Gastroesophageal sphincter (tissue), 4 donors: ENCODE results near the gene RINT1. TPM values are rescaled to one million over a fixed set of nuclear protein-coding genes. Genes with fewer than 3 reads are reported as not detected.
A peak's percentile ranks its signal among the peaks of the same experiment; 100 is the strongest.

Experiments
- ATAC-seq: fragments of 150-250 bp; one replicate; pipeline ENCODE4 v1.9.1; 2016; ENCODE audit warnings: mild to moderate bottlenecking, moderate library complexity
- H3K27ac ChIP-seq, 4 donors: fragments of 200-600 bp; sonication (generic) in 3 of 4; 1 replicate in 3 of 4; 2 replicates in 1 of 4; pipeline ENCODE4 v1.5.1; 2016 to 2019
- H3K27me3 ChIP-seq: fragments of 200-600 bp; sonication (generic); one replicate; pipeline ENCODE4 v1.5.1; 2019
- H3K36me3 ChIP-seq, 2 donors: fragments of 200-600 bp; sonication (generic); one replicate each; pipeline ENCODE4 v1.5.1; 2019; ENCODE audit warnings: control low read depth in 1 of 2
- H3K4me1 ChIP-seq, 3 donors: fragments of 200-600 bp; sonication (generic); 1 replicate in 2 of 3; 2 replicates in 1 of 3; pipeline ENCODE4 v1.5.1; 2016 to 2019; ENCODE audit warnings: control low read depth in 2 of 3
- H3K4me3 ChIP-seq, 2 donors: fragments of 200-600 bp; sonication (generic); one replicate each; pipeline ENCODE4 v1.5.1; 2019; ENCODE audit warnings: mild to moderate bottlenecking in 1 of 2, moderate library complexity in 1 of 2
- H3K9me3 ChIP-seq, 3 donors: fragments of 200-600 bp; sonication (generic); one replicate each; pipeline ENCODE4 v1.5.1; 2017 to 2019; ENCODE audit warnings: control low read depth in 2 of 3
- EP300 ChIP-seq: sonication (generic); formaldehyde crosslinking; IDR thresholded peaks from one replicate; pipeline ENCODE4 v1.6.1; 2017; ENCODE audit warnings: antibody characterized with exemption, mild to moderate bottlenecking
- POLR2A ChIP-seq, 2 donors: fragments of 450-650 bp; IDR thresholded peaks; one replicate each; pipeline ENCODE4 v1.6.1; 2017; ENCODE audit warnings: antibody characterized with exemption in 2 of 2, mild to moderate bottlenecking in 2 of 2, moderate library complexity in 1 of 2
- POLR2AphosphoS5 ChIP-seq: sonication (generic); formaldehyde crosslinking; IDR thresholded peaks from one replicate; pipeline ENCODE4 v1.6.1; 2017; ENCODE audit warnings: antibody characterized with exemption
- WGBS, 2 donors: methylation state at CpG; one replicate each; pipeline ENCODE4 v1.1.5; 2018; ENCODE audit warnings: low coverage in 1 of 2; 5-methylcytosine and 5-hydroxymethylcytosine counted together
- total RNA-seq, 4 donors: library from RNA; depleted of rRNA; stranded (reverse); fragments of >200 nt; gene quantifications; one replicate each; pipeline ENCODE4 v1.1.0, GENCODE V29; 2016
- TF ChIP-seq, protein P1 (sequence below), 4 experiments: fragments of 200-600 bp in 2 of 4; fragments of 450-650 bp in 2 of 4; sonication (generic) in 1 of 4; IDR thresholded peaks; one replicate each; pipeline ENCODE4 v1.5.1; 2017 to 2019; ENCODE audit warnings: antibody characterized with exemption in 4 of 4, mild to moderate bottlenecking in 2 of 4, moderate library complexity in 2 of 4

Gene RINT1
- total RNA-seq, 4 donors from 2014 or later: 7.7 to 19.9 (median 11.1) TPM

GRCh38 chr7:105493923-105494315 is 38.1 kb upstream of the RINT1 start:
- Histone ChIP-seq H3K27ac (peak overlapping the region; percentile 12 to 84 (median 77)), H3K27me3 (no peaks in the 10 kb centered on the region), H3K36me3 (no peaks in the 10 kb centered on the region), H3K4me3 (peak overlapping the region; percentile 14 to 21), H3K4me1 (peaks cover 0 to 23% (median 8%) of the 10 kb centered on the region in 3 donors), H3K9me3 (no peaks in the 10 kb centered on the region)
- peak; percentile 74 for ATAC-seq
- WGBS, 2 donors: 29 to 44% methylated on average over 5 of the region's 5 CpGs
- no peak for TF ChIP-seq POLR2A (IDR thresholded peaks at IDR 0.05)
- TF ChIP-seq POLR2AphosphoS5: peak; percentile 74

DNA sequence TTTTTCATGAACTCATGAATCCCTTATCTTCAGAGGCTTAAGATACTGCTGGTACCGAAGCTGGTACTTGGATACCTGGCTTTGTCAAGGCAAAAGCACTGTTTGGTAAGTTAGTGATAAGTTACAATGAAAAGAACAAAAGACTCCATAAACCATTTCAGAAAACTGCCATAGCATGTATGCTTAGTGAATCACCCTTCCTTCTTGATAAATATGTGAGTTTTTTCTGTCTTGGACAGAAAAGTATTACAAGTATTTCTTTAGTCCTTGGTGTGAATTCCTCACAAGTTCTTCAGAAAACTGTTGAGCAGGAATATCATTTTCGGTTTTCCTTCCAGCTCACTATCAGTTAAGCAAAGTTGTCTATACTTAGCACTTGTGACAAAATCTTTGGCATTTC is 35.5 kb upstream of the RINT1 start:
- Histone ChIP-seq H3K9me3 (no peaks in the 10 kb centered on the region), H3K27ac (no peak overlapping the region), H3K36me3 (peaks cover 0 to 20% of the 10 kb centered on the region in 2 donors), H3K4me1 (peaks cover 0 to 23% (median 8%) of the 10 kb centered on the region in 3 donors), H3K27me3 (no peaks in the 10 kb centered on the region), H3K4me3 (no peak overlapping the region)
- ATAC-seq: no peak
- 39 to 88% methylated on average over 2 of the region's 2 CpGs for WGBS, 2 donors
- TF ChIP-seq, protein P1, sequence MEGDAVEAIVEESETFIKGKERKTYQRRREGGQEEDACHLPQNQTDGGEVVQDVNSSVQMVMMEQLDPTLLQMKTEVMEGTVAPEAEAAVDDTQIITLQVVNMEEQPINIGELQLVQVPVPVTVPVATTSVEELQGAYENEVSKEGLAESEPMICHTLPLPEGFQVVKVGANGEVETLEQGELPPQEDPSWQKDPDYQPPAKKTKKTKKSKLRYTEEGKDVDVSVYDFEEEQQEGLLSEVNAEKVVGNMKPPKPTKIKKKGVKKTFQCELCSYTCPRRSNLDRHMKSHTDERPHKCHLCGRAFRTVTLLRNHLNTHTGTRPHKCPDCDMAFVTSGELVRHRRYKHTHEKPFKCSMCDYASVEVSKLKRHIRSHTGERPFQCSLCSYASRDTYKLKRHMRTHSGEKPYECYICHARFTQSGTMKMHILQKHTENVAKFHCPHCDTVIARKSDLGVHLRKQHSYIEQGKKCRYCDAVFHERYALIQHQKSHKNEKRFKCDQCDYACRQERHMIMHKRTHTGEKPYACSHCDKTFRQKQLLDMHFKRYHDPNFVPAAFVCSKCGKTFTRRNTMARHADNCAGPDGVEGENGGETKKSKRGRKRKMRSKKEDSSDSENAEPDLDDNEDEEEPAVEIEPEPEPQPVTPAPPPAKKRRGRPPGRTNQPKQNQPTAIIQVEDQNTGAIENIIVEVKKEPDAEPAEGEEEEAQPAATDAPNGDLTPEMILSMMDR (IDR thresholded peaks at IDR 0.05): no peak
- TF ChIP-seq EP300 (no peak), POLR2A (IDR thresholded peaks at IDR 0.05) (no peak), POLR2AphosphoS5 (no peak)

DNA sequence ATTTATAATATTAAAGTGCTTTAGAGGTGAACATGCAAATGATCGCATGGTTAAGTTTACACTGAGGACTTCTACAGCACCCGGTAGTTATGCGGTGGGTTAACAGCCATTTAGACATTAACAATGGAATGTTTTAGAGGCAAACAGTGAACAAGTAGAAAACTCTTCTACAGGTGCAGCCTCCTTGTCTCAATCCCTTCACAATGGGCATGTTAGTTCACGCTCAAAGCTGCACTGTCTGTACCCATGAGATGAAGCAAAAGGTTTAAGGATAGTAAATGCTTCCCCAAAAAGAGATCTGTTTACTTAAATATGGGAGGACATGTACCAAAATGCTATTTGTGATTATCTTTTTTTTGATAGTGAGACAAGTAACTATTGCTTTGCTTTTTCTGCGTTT is 35.0 kb upstream of the RINT1 start:
- Histone ChIP-seq H3K4me1 (peaks cover 0 to 23% (median 8%) of the 10 kb centered on the region in 3 donors), H3K36me3 (peaks cover 0 to 25% of the 10 kb centered on the region in 2 donors), H3K27ac (no peak overlapping the region), H3K27me3 (no peaks in the 10 kb centered on the region), H3K4me3 (no peak overlapping the region), H3K9me3 (no peaks in the 10 kb centered on the region)
- no peak for ATAC-seq
- TF ChIP-seq EP300 (no peak), POLR2A (IDR thresholded peaks at IDR 0.05) (no peak), POLR2AphosphoS5 (no peak)
- TF ChIP-seq, protein P1 (IDR thresholded peaks at IDR 0.05): no peak
- WGBS, 2 donors: 73 to 74% methylated on average over 5 of the region's 5 CpGs

- H3K27me3 ChIP-seq: no peaks in the 10 kb centered on the region
- TF ChIP-seq POLR2AphosphoS5 (no peak), POLR2A (IDR thresholded peaks at IDR 0.05) (no peak), EP300 (no peak)
- TF ChIP-seq, protein P1 (IDR thresholded peaks at IDR 0.05): no peak
- H3K36me3 ChIP-seq: peaks cover 3 to 58% of the 10 kb centered on the region in 2 donors
- no peak overlapping the region for H3K27ac ChIP-seq
- H3K9me3 ChIP-seq: no peaks in the 10 kb centered on the region
- no peaks in the 10 kb centered on the region for H3K4me1 ChIP-seq
- no peak overlapping the region for H3K4me3 ChIP-seq
- ATAC-seq: no peak
- 90 to 91% methylated on average over 6 to 9 of the region's 9 CpGs for WGBS, 2 donors
Measured at GRCh38 chr7:105502173-105502572, 29.8 kb upstream of the RINT1 start.

DNA sequence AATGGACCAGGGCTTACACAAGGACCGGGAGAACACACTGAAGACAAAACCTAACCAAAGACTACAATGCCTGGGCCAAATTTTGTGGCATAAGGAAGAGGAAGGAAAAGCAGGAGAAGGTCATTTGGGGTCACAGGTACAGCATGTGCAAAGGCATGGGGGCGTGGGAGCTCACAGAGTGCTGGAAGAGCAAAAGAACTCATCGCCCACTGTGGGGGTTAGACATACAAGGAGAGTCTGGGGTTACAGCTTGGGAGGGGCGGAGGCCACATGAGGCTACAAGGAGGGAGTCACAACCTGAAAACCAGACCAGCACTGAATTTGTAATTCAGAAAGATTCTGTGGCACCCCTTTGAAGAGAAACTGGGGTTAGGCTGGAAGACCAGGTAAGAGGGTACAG is 19.6 kb upstream of the RINT1 start:
- ATAC-seq: no peak
- no peaks in the 10 kb centered on the region for H3K4me1 ChIP-seq
- H3K36me3 ChIP-seq: peaks cover 0 to 11% of the 10 kb centered on the region in 2 donors
- no peaks in the 10 kb centered on the region for H3K27me3 ChIP-seq
- no peak for TF ChIP-seq POLR2A (IDR thresholded peaks at IDR 0.05)
- TF ChIP-seq EP300: no peak
- no peak for TF ChIP-seq POLR2AphosphoS5
- TF ChIP-seq, protein P1 (IDR thresholded peaks at IDR 0.05): no peak
- WGBS, 2 donors: 64 to 88% methylated on average over 2 to 4 of the region's 4 CpGs
- H3K9me3 ChIP-seq: no peaks in the 10 kb centered on the region
- H3K4me3 ChIP-seq: no peak overlapping the region
- no peak overlapping the region for H3K27ac ChIP-seq
